ENCODE results near the gene TPMT.

TPMT gene

GRCh38 chr6:18126121-18126520 lies 28.8 kb downstream of the TPMT start:
- Histone ChIP-seq H3K27me3 (ENCODE audit: control insufficient read depth, insufficient read depth, low read length) (no peaks in the 10 kb centered on the region), H3K36me3 (ENCODE audit: control insufficient read depth, insufficient read depth, low read length) (no peaks in the 10 kb centered on the region), H3K4me1 (ENCODE audit: control insufficient read depth, insufficient read depth, low read length) (peaks cover 13% of the 10 kb centered on the region), H3K4me3 (ENCODE audit: low read length) (no peak overlapping the region), H3K9ac (ENCODE audit: low read length) (no peak overlapping the region), H3K9me3 (ENCODE audit: control insufficient read depth, low read length) (no peaks in the 10 kb centered on the region)

DNA sequence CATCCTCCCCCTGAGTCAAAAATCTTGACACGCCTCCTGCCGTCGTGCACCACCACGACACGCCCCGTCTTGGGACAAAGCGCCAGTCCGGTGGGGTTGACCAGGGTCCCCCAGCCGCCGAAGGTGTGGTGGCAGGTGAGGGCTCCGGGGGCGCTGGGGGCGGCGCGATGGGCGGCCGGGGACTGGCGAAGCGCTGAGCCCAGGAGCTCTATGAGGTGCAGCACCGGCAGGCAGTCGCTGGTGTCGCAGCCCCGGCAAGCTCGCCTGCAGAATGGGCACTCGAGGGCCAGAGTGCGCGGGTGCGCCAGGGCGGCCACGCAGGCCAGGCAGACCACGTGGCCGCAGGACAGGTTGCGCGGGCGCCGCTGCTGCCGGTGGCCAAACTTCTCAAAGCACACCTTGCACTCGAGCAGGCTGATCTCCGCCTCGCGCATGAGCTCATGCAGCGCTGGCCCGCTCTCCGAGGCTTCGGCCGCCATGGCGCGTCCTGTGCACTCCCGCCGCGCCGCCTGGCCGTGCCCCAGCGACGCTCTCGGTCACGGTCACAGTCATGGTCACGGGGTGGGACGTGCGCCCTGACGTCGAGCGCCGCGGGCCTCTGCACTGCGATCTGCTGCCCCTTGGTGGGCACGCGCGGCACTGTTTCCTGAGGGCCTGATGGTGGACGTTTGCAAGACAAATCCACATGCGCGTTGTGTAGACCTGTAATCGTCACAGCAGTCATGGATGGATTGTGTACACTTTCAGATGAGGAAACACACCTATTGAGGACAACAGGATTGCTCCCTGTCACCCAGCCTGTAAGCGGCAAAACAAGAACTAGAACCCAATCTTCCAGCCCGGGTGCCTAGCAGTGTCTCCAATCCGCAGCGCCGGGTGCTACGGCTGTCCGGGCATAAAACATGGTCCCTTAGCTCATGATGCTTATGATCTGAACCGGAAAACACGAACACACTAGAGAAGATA lies 32.5 kb downstream of the TPMT start, which contains the start of gene NHLRC1:
NHLRC1 (minus strand) TSS at position 550 of the 966 bp plus-strand sequence; CDS start at position 479, 71 bp downstream.
- Histone ChIP-seq H3K4me3 (ENCODE audit: low read length) (peak within 1 kb of the TSS; percentile 61), H3K9ac (ENCODE audit: low read length) (peak within 1 kb of the TSS; percentile 56), H3K27me3 (ENCODE audit: control insufficient read depth, insufficient read depth, low read length) (no peaks in the 10 kb centered on the region), H3K9me3 (ENCODE audit: control insufficient read depth, low read length) (no peaks in the 10 kb centered on the region), H3K36me3 (ENCODE audit: control insufficient read depth, insufficient read depth, low read length) (no peaks in the 10 kb centered on the region), H3K4me1 (ENCODE audit: control insufficient read depth, insufficient read depth, low read length) (peaks cover 13% of the 10 kb centered on the region)

GRCh38 chr6:18121580-18122127 lies 33.2 kb downstream of the TPMT start:
- no peaks in the 10 kb centered on the region for H3K36me3 ChIP-seq (ENCODE audit: control insufficient read depth, insufficient read depth, low read length)
- H3K9me3 ChIP-seq (ENCODE audit: control insufficient read depth, low read length) = no peaks in the 10 kb centered on the region
- H3K27me3 ChIP-seq (ENCODE audit: control insufficient read depth, insufficient read depth, low read length) = no peaks in the 10 kb centered on the region
- H3K4me3 ChIP-seq (ENCODE audit: low read length) = peak overlapping the region; percentile 61
- no peak overlapping the region for H3K9ac ChIP-seq (ENCODE audit: low read length)
- H3K4me1 ChIP-seq (ENCODE audit: control insufficient read depth, insufficient read depth, low read length) = peaks cover 13% of the 10 kb centered on the region

DNA sequence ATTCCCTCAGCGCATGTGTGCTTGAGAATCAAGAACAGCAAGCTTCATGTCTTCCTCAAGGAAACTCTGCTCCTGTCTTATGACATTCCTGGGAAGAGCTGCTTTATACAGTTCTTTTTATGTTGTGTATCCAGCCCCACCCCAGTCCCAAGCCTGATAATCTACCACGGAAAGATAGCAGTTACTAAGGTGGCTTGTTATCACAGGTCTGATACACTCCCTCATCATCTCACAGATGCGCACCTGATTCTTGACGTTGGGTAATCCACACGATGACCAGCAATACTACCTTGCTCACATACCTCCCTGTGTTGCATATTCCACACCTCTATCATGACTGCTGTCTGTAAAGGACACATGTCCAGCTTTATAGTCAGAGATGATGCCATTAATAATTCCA lies 35.6 kb downstream of the TPMT start:
- no peaks in the 10 kb centered on the region for H3K9me3 ChIP-seq (ENCODE audit: control insufficient read depth, low read length)
- H3K9ac ChIP-seq (ENCODE audit: low read length) = no peak overlapping the region
- no peaks in the 10 kb centered on the region for H3K27me3 ChIP-seq (ENCODE audit: control insufficient read depth, insufficient read depth, low read length)
- H3K4me3 ChIP-seq (ENCODE audit: low read length) = no peak overlapping the region
- no peaks in the 10 kb centered on the region for H3K36me3 ChIP-seq (ENCODE audit: control insufficient read depth, insufficient read depth, low read length)
- H3K4me1 ChIP-seq (ENCODE audit: control insufficient read depth, insufficient read depth, low read length) = peaks cover 13% of the 10 kb centered on the region

- Histone ChIP-seq H3K4me3 (ENCODE audit: low read length) (no peak overlapping the region), H3K36me3 (ENCODE audit: control insufficient read depth, insufficient read depth, low read length) (no peaks in the 10 kb centered on the region), H3K4me1 (ENCODE audit: control insufficient read depth, insufficient read depth, low read length) (peaks cover 13% of the 10 kb centered on the region), H3K9me3 (ENCODE audit: control insufficient read depth, low read length) (no peaks in the 10 kb centered on the region), H3K27me3 (ENCODE audit: control insufficient read depth, insufficient read depth, low read length) (no peaks in the 10 kb centered on the region), H3K9ac (ENCODE audit: low read length) (no peak overlapping the region)
Observed at GRCh38 chr6:18118330-18118729, 36.5 kb downstream of the TPMT start.

DNA sequence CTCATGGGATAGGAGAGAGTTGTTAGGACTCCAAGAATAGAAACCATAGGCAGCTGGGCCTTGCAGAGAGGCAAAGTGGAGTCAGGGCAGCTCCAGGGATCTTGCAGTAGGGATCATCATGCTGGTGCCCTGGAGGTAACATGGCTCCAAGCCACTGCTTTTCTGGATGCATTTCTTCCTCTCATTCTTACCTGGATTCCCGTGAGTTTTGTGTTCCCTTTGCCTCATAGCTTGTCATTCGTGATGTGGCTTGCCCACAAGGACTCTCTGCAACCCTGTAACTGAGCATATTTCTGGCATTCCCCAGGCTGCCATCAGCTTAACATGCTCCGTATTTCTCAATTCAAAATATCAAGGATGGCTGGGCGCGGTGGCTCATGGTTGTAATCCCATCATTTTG lies 37.7 kb downstream of the TPMT start:
- Histone ChIP-seq H3K9ac (ENCODE audit: low read length) (no peak overlapping the region), H3K9me3 (ENCODE audit: control insufficient read depth, low read length) (no peaks in the 10 kb centered on the region), H3K27me3 (ENCODE audit: control insufficient read depth, insufficient read depth, low read length) (no peaks in the 10 kb centered on the region), H3K4me3 (ENCODE audit: low read length) (no peak overlapping the region), H3K4me1 (ENCODE audit: control insufficient read depth, insufficient read depth, low read length) (peaks cover 6% of the 10 kb centered on the region), H3K36me3 (ENCODE audit: control insufficient read depth, insufficient read depth, low read length) (no peaks in the 10 kb centered on the region)

DNA sequence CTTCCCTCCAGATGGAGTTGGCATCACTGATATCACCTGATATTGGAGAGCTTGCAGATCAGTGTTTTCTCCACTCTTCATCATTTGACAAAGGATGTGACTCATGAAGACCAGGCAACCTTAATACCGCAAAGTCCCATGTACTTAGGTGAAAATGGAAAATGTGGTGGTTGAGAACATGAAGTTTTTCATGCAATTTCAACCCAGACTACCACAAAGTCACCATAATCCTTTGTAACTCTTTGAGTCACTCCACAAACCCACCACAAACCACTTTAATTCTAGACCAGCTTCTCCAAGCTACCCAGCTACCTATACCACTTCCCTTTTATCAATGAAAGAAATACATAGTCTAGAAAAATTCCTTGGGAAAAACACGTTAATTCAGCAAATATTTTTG lies 39.5 kb downstream of the TPMT start:
- Histone ChIP-seq H3K4me3 (ENCODE audit: low read length) (no peak overlapping the region), H3K4me1 (ENCODE audit: control insufficient read depth, insufficient read depth, low read length) (no peaks in the 10 kb centered on the region), H3K36me3 (ENCODE audit: control insufficient read depth, insufficient read depth, low read length) (no peaks in the 10 kb centered on the region), H3K9ac (ENCODE audit: low read length) (no peak overlapping the region), H3K9me3 (ENCODE audit: control insufficient read depth, low read length) (no peaks in the 10 kb centered on the region), H3K27me3 (ENCODE audit: control insufficient read depth, insufficient read depth, low read length) (no peaks in the 10 kb centered on the region)

GRCh38 chr6:18110162-18110561 lies 44.7 kb downstream of the TPMT start:
- no peak overlapping the region for H3K9ac ChIP-seq (ENCODE audit: low read length)
- H3K9me3 ChIP-seq (ENCODE audit: control insufficient read depth, low read length) = no peaks in the 10 kb centered on the region
- H3K36me3 ChIP-seq (ENCODE audit: control insufficient read depth, insufficient read depth, low read length) = no peaks in the 10 kb centered on the region
- H3K4me3 ChIP-seq (ENCODE audit: low read length) = no peak overlapping the region
- no peaks in the 10 kb centered on the region for H3K4me1 ChIP-seq (ENCODE audit: control insufficient read depth, insufficient read depth, low read length)
- H3K27me3 ChIP-seq (ENCODE audit: control insufficient read depth, insufficient read depth, low read length) = no peaks in the 10 kb centered on the region

GRCh38 chr6:18107061-18107460 lies 47.8 kb downstream of the TPMT start:
- H3K27me3 ChIP-seq (ENCODE audit: control insufficient read depth, insufficient read depth, low read length) = no peaks in the 10 kb centered on the region
- H3K36me3 ChIP-seq (ENCODE audit: control insufficient read depth, insufficient read depth, low read length) = no peaks in the 10 kb centered on the region
- H3K9me3 ChIP-seq (ENCODE audit: control insufficient read depth, low read length) = no peaks in the 10 kb centered on the region
- H3K9ac ChIP-seq (ENCODE audit: low read length) = no peak overlapping the region
- H3K4me1 ChIP-seq (ENCODE audit: control insufficient read depth, insufficient read depth, low read length) = no peaks in the 10 kb centered on the region
- no peak overlapping the region for H3K4me3 ChIP-seq (ENCODE audit: low read length)

- no peak overlapping the region for H3K9ac ChIP-seq (ENCODE audit: low read length)
- peaks cover 9% of the 10 kb centered on the region for H3K4me1 ChIP-seq (ENCODE audit: control insufficient read depth, insufficient read depth, low read length)
- H3K36me3 ChIP-seq (ENCODE audit: control insufficient read depth, insufficient read depth, low read length) = no peaks in the 10 kb centered on the region
- no peaks in the 10 kb centered on the region for H3K9me3 ChIP-seq (ENCODE audit: control insufficient read depth, low read length)
- no peak overlapping the region for H3K4me3 ChIP-seq (ENCODE audit: low read length)
- no peaks in the 10 kb centered on the region for H3K27me3 ChIP-seq (ENCODE audit: control insufficient read depth, insufficient read depth, low read length)
Observed at GRCh38 chr6:18102783-18103509, 51.9 kb downstream of the TPMT start.

GRCh38 chr6:18101873-18102272 lies 53.0 kb downstream of the TPMT start:
- Histone ChIP-seq H3K36me3 (ENCODE audit: control insufficient read depth, insufficient read depth, low read length) (no peaks in the 10 kb centered on the region), H3K27me3 (ENCODE audit: control insufficient read depth, insufficient read depth, low read length) (no peaks in the 10 kb centered on the region), H3K9ac (ENCODE audit: low read length) (no peak overlapping the region), H3K4me1 (ENCODE audit: control insufficient read depth, insufficient read depth, low read length) (peaks cover 9% of the 10 kb centered on the region), H3K4me3 (ENCODE audit: low read length) (no peak overlapping the region), H3K9me3 (ENCODE audit: control insufficient read depth, low read length) (no peaks in the 10 kb centered on the region)

DNA sequence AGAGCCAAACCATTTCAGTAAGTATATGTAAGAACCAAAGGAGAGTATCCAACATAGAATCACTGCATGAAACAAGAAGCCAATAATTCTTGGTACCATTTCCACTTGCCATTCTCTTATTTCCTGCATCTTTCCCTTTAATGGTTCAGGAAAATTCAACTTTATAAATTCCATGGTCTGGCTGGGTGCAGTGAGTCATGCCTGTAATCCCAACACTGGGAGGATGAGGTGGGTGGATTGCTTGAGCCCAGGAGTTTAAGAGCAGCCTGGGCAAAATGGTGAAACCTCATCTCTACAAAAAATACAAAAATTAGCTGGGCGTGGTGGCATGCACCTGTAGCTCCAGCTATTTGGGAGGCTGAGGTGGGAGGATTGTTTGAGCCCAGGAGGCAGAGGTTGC lies 53.6 kb downstream of the TPMT start:
- H3K36me3 ChIP-seq (ENCODE audit: control insufficient read depth, insufficient read depth, low read length) = no peaks in the 10 kb centered on the region
- no peaks in the 10 kb centered on the region for H3K9me3 ChIP-seq (ENCODE audit: control insufficient read depth, low read length)
- no peak overlapping the region for H3K9ac ChIP-seq (ENCODE audit: low read length)
- H3K4me1 ChIP-seq (ENCODE audit: control insufficient read depth, insufficient read depth, low read length) = peaks cover 9% of the 10 kb centered on the region
- no peaks in the 10 kb centered on the region for H3K27me3 ChIP-seq (ENCODE audit: control insufficient read depth, insufficient read depth, low read length)
- H3K4me3 ChIP-seq (ENCODE audit: low read length) = no peak overlapping the region
